SU-DHL-6 (cell line): ENCODE measurements around the gene CLDN11.

Source experiments
- H2AFZ ChIP-seq: fragments of 200-600 bp; sonication (generic); 2 replicates; pipeline ENCODE4 v1.6.1; 2014; ENCODE audit warnings: low read depth, mild to moderate bottlenecking, moderate library complexity, mixed read lengths, antibody characterized with exemption, low read length; ENCODE audit not compliant: severe bottlenecking
- H3F3A ChIP-seq: fragments of 200-600 bp; shearing (Covaris generic); 2 replicates; pipeline ENCODE4 v1.6.0; 2016; ENCODE audit warnings: antibody characterized with exemption, mild to moderate bottlenecking; ENCODE audit not compliant: insufficient read depth
- H3K27ac ChIP-seq: fragments of 200-600 bp; sonication (generic); 2 replicates; pipeline ENCODE4 v1.5.1; 2016; ENCODE audit warnings: low read depth, mild to moderate bottlenecking, low read length, moderate library complexity, mixed read lengths
- H3K27me3 ChIP-seq: fragments of 200-600 bp; sonication (generic), shearing (Covaris generic); 2 replicates; pipeline ENCODE4 v1.6.0; 2014; ENCODE audit warnings: mild to moderate bottlenecking, low read length
- H3K36me3 ChIP-seq: fragments of 200-600 bp; sonication (generic); 2 replicates; pipeline ENCODE4 v1.6.1; 2014; ENCODE audit warnings: mild to moderate bottlenecking, low read length, mixed read lengths
- H3K4me2 ChIP-seq: fragments of 300-600, 200-600 bp; shearing (Covaris generic), sonication (generic); 2 replicates; pipeline ENCODE4 v1.6.0; 2014; ENCODE audit warnings: low read length, low read depth, mild to moderate bottlenecking; ENCODE audit not compliant: poor library complexity, severe bottlenecking
- H3K4me3 ChIP-seq: fragments of 200-600 bp; sonication (generic); 2 replicates; pipeline ENCODE4 v1.5.1; 2014; ENCODE audit warnings: antibody characterized with exemption, low read length, mild to moderate bottlenecking, mixed read lengths; ENCODE audit not compliant: insufficient read depth, poor library complexity, severe bottlenecking
- H3K79me2 ChIP-seq: fragments of 200-600 bp; sonication (generic); 2 replicates; pipeline ENCODE4 v1.6.1; 2014; ENCODE audit warnings: mild to moderate bottlenecking, low read length, moderate library complexity; ENCODE audit not compliant: insufficient read depth
- H3K9ac ChIP-seq: fragments of 200-600 bp; sonication (generic); 2 replicates; pipeline ENCODE4 v1.7.0; 2014; ENCODE audit warnings: mild to moderate bottlenecking, low read length
- H3K9me2 ChIP-seq: fragments of 200-600 bp; sonication (generic); replicated peaks from 2 replicates; pipeline ENCODE4 v1.6.1; 2014; ENCODE audit warnings: low read length; ENCODE audit not compliant: insufficient read depth
- H3K9me3 ChIP-seq: fragments of 200-600 bp; sonication (generic); 2 replicates; pipeline ENCODE4 v1.6.1; 2014; ENCODE audit warnings: low read length, mixed read lengths; ENCODE audit not compliant: insufficient read depth
- H4K20me1 ChIP-seq: fragments of 200-600 bp; sonication (generic); 2 replicates; pipeline ENCODE4 v1.6.1; 2014; ENCODE audit warnings: low read depth, mild to moderate bottlenecking, antibody characterized with exemption, low read length, moderate library complexity, mixed read lengths
- EZH2phosphoT487 ChIP-seq: fragments of 200-600 bp; sonication (generic), shearing (Covaris generic); conservative IDR thresholded peaks from 2 replicates; pipeline ENCODE4 v1.6.1; 2018; ENCODE audit warnings: mild to moderate bottlenecking, antibody characterized with exemption, low read length, moderate library complexity, mixed read lengths
- TF ChIP-seq, protein P1 (sequence below): fragments of 200-600 bp; sonication (generic); IDR thresholded peaks from one replicate; pipeline ENCODE4 v1.5.1; 2017; ENCODE audit warnings: antibody characterized with exemption, mild to moderate bottlenecking, low read length, moderate library complexity; ENCODE audit not compliant: insufficient read depth, poor library complexity, severe bottlenecking

CLDN11 gene

DNA sequence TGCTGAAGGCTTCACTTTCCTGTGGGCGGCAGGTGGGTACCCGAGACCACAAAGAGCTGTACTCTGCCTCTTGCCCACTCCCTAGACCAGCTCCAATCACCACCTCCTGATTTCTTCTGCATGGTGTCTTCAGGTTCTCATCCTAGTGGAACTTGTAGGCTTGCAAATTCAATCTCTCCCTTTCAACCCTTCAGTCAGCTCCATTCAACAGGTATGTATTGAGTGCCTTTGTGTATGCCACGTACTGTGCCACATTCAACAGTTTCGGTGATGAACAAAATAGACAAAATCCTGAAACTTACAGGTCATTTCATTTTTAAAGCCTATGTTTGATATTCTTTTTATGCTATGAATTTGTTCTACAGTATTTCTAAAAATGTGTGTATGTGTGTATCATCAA lies 5.4 kb upstream of the CLDN11 start:
- Histone ChIP-seq H3K9me2 (no peaks in the 10 kb centered on the region), H2AFZ (no peak overlapping the region), H3K4me2 (no peak overlapping the region), H4K20me1 (no peaks in the 10 kb centered on the region), H3K27me3 (no peaks in the 10 kb centered on the region), H3K4me3 (no peak overlapping the region), H3K36me3 (no peaks in the 10 kb centered on the region), H3F3A (no peaks in the 10 kb centered on the region), H3K9ac (no peak overlapping the region), H3K79me2 (no peaks in the 10 kb centered on the region), H3K27ac (no peak overlapping the region), H3K9me3 (no peaks in the 10 kb centered on the region)
- TF ChIP-seq EZH2phosphoT487 = no peak
- TF ChIP-seq, protein P1, sequence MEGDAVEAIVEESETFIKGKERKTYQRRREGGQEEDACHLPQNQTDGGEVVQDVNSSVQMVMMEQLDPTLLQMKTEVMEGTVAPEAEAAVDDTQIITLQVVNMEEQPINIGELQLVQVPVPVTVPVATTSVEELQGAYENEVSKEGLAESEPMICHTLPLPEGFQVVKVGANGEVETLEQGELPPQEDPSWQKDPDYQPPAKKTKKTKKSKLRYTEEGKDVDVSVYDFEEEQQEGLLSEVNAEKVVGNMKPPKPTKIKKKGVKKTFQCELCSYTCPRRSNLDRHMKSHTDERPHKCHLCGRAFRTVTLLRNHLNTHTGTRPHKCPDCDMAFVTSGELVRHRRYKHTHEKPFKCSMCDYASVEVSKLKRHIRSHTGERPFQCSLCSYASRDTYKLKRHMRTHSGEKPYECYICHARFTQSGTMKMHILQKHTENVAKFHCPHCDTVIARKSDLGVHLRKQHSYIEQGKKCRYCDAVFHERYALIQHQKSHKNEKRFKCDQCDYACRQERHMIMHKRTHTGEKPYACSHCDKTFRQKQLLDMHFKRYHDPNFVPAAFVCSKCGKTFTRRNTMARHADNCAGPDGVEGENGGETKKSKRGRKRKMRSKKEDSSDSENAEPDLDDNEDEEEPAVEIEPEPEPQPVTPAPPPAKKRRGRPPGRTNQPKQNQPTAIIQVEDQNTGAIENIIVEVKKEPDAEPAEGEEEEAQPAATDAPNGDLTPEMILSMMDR = no peak

DNA sequence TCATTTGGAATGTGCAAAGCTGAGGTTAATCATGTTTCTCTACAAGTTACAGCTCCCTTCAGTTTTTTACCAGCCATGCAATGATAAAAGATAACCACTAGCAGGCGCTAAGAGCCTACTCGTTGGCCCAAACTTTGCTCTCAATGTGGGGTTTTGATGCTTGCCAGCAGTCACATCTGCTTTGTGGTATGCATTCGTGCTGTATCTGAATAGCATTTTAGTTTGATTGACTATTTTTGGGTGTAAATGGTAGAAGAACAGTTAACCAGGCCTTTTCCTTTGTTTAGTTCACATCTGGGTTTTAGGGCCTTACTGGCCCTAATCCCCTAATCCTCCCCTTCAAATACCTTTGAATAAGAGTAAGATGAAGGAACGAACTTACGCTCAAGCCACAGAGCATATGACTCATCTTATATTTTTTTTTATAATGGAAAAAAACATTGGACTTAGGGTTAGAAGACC lies 4.4 kb upstream of the CLDN11 start:
- TF ChIP-seq EZH2phosphoT487 = no peak
- TF ChIP-seq, protein P1 = peak; percentile 85
- no peaks in the 10 kb centered on the region for H3K27me3 ChIP-seq
- no peaks in the 10 kb centered on the region for H3K9me3 ChIP-seq
- H3K4me2 ChIP-seq = no peak overlapping the region
- no peaks in the 10 kb centered on the region for H3K36me3 ChIP-seq
- H3K27ac ChIP-seq = no peak overlapping the region
- H3K4me3 ChIP-seq = no peak overlapping the region
- no peaks in the 10 kb centered on the region for H3K9me2 ChIP-seq
- no peaks in the 10 kb centered on the region for H3K79me2 ChIP-seq
- no peak overlapping the region for H3K9ac ChIP-seq
- no peaks in the 10 kb centered on the region for H3F3A ChIP-seq
- H2AFZ ChIP-seq = no peak overlapping the region
- H4K20me1 ChIP-seq = no peaks in the 10 kb centered on the region

DNA sequence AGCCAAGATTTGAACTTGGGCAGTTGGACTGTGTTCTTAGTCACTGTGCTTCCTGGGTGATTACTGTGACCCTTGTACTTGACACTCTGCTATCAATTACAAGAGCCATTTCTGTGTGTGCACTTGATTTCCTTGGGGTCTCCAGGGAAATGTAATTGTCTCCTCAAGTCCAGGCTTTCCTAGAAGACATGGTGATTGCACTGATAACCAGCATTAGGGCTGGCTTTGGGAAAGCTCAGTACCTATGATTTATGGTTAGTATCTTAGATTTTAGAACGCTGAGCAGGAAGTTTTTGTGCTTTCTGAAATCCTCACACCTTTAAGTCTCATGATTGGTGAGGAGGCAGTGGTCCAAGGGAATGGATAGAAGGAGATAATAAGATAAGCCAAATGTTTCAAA lies 1.6 kb upstream of the CLDN11 start:
- no peaks in the 10 kb centered on the region for H3K9me3 ChIP-seq
- H2AFZ ChIP-seq = no peak overlapping the region
- H3K4me2 ChIP-seq = no peak overlapping the region
- no peak overlapping the region for H3K9ac ChIP-seq
- no peak overlapping the region for H3K27ac ChIP-seq
- no peak overlapping the region for H3K4me3 ChIP-seq
- no peak for TF ChIP-seq EZH2phosphoT487
- TF ChIP-seq, protein P1 = no peak
- no peaks in the 10 kb centered on the region for H3F3A ChIP-seq
- no peaks in the 10 kb centered on the region for H3K79me2 ChIP-seq
- H4K20me1 ChIP-seq = no peaks in the 10 kb centered on the region
- H3K36me3 ChIP-seq = no peaks in the 10 kb centered on the region
- H3K9me2 ChIP-seq = no peaks in the 10 kb centered on the region
- H3K27me3 ChIP-seq = no peaks in the 10 kb centered on the region
